Small intestine (tissue), 7 donors: ENCODE results near the gene ATP6V1C2. TPM values are rescaled to one million over a fixed set of nuclear protein-coding genes. Genes with fewer than 3 reads are reported as not detected.

Experiments
- DNase-seq, 2 donors: peaks; one replicate each; pipeline versions ENCODE4 v3.0.0 to v3.0.0-alpha.2; 2013
- FAIRE-seq: peaks from 2 replicates; lab custom pipeline; 2012; peaks lifted over from hg19 to GRCh38; lab: Jason Lieb, UNC
- H3K27ac ChIP-seq, 3 donors: one replicate each; pipeline ENCODE4 v1.5.1; 2013; ENCODE audit warnings: low read length in 2 of 3, mild to moderate bottlenecking in 2 of 3, control low read depth in 1 of 3, inconsistent platforms in 1 of 3, low read depth in 1 of 3, moderate library complexity in 1 of 3
- H3K27me3 ChIP-seq, 3 donors: one replicate each; pipeline ENCODE4 v1.6.1; 2013; ENCODE audit warnings: low read length in 3 of 3, inconsistent platforms in 1 of 3; ENCODE audit not compliant: control insufficient read depth in 3 of 3, insufficient read depth in 3 of 3
- H3K36me3 ChIP-seq, 3 donors: one replicate each; pipeline ENCODE4 v1.6.1; 2013; ENCODE audit warnings: low read length in 3 of 3, inconsistent platforms in 1 of 3, low read depth in 1 of 3, mild to moderate bottlenecking in 1 of 3, moderate library complexity in 1 of 3; ENCODE audit not compliant: control insufficient read depth in 3 of 3, insufficient read depth in 2 of 3
- H3K4me1 ChIP-seq, 3 donors: one replicate each; pipeline ENCODE4 v1.6.1; 2013; ENCODE audit warnings: low read length in 2 of 3, inconsistent platforms in 1 of 3, low read depth in 1 of 3, mild to moderate bottlenecking in 1 of 3, moderate library complexity in 1 of 3; ENCODE audit not compliant: control insufficient read depth in 3 of 3, insufficient read depth in 2 of 3
- H3K4me3 ChIP-seq, 3 donors: one replicate each; pipeline ENCODE4 v1.5.1; 2013; ENCODE audit warnings: low read length in 3 of 3, control low read depth in 1 of 3, inconsistent platforms in 1 of 3, low read depth in 1 of 3, mild to moderate bottlenecking in 1 of 3, moderate library complexity in 1 of 3
- H3K9me3 ChIP-seq, 2 donors: one replicate each; pipeline ENCODE4 v1.6.1; 2013; ENCODE audit warnings: low read depth in 1 of 2, low read length in 1 of 2; ENCODE audit not compliant: control insufficient read depth in 2 of 2, insufficient read depth in 1 of 2
- WGBS, 3 donors: extraction: QIAGEN DNeasy Blood & Tissue Kit; methylation state at CpG; one replicate each; pipeline ENCODE4 v1.1.7; 2013; 5-methylcytosine and 5-hydroxymethylcytosine counted together
- polyA plus RNA-seq, 4 donors: library from polyadenylated mRNA; stranded (reverse) in 3 of 4; unstranded in 1 of 4; fragments of 200-250 nt in 3 of 4; fragments of 120-200 nt in 1 of 4; gene quantifications; one replicate each; pipeline versions ENCODE4 v1.2.1 to v1.2.3, GENCODE V29; 2013
- donor health status: healthy with polysubstance abuse.
- donor health status: control.
- donor health status: control.
- donor health status: Bipolar disorder and iron deficiency.
- donor health status: healthy.

The ATP6V1C2 gene
- polyA plus RNA-seq, 4 donors, result 0.22 to 3.6 (median 0.92) TPM

DNA sequence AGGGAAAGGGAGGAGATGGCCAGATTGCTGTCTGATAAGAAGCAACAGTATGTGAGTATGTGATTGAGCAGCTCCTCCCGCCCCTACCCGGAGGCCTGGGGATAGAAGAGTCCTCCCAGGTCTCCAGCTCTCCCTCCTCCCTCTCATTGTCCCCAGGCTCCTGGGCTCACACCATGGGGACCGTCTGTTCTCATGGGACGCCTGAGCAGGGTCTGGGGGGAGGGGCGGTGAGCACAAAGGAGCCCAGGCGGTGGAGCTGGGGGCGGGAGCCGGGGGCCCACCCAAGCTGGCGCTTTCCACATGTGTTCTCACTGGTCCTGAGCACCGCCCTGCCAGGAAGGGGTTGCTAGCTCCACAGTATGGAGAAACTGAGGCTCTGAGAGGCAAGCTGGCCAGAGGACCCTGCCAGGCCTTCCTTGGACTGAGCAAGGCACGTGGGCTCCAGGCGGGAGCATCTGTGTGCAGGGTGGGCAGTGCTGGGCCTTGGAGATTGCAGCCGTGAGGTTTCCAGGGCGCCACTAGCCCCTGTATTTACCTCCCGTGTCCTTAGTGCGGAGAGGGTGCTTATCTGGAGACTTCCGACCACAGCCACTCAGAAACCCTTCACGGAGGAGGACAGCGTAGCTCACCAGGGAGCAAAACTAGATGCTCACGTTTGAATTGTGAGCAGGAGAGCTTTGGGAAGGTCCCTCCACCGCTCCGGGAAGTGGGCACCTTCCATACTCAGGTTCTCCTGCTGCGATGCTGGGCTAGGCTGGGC, 53.8 kb downstream of the ATP6V1C2 start:
- Histone ChIP-seq H3K9me3 (no peaks in the 10 kb centered on the region), H3K27me3 (no peaks in the 10 kb centered on the region), H3K27ac (peak overlapping the region in 1 of 3 donors; percentile 80), H3K4me3 (no peak overlapping the region), H3K4me1 (peaks cover 0 to 27% (median 0%) of the 10 kb centered on the region in 3 donors), H3K36me3 (peaks cover 3 to 52% (median 5%) of the 10 kb centered on the region in 3 donors)
- peak in 1 of 2 donors; percentile 44 for DNase-seq
- WGBS, 3 donors, result 71 to 74% (median 73%) methylated on average over 23 of the region's 23 CpGs
- FAIRE-seq, result no peak

DNA sequence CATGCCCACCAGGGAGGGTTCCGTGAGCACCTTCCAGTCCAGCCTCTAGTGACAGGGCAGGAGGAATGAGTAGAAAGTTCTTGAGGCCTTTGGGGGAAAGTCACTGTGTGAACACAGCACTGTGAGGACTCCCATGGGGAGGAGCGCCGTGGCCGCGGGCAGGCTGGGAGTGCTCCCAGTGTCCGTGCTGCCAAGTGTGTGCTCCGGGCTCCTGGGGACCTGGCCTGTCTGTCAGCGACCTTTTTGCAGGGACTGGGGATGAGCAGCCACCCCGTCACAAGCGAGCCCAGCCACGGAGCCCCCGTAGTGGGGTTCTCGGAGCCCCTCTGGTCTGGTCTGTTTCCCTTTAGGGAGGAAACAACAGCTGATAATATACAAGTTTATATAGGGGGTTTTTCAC, 54.4 kb downstream of the ATP6V1C2 start:
- WGBS, 3 donors, result 84 to 92% (median 90%) methylated on average over 13 of the region's 13 CpGs
- no peak for FAIRE-seq
- Histone ChIP-seq H3K4me1 (peaks cover 0 to 27% (median 0%) of the 10 kb centered on the region in 3 donors), H3K27me3 (no peaks in the 10 kb centered on the region), H3K4me3 (no peak overlapping the region), H3K27ac (peak overlapping the region in 1 of 3 donors; percentile 80), H3K9me3 (no peaks in the 10 kb centered on the region), H3K36me3 (peaks cover 5 to 58% (median 6%) of the 10 kb centered on the region in 3 donors)
- no peak for DNase-seq

DNA sequence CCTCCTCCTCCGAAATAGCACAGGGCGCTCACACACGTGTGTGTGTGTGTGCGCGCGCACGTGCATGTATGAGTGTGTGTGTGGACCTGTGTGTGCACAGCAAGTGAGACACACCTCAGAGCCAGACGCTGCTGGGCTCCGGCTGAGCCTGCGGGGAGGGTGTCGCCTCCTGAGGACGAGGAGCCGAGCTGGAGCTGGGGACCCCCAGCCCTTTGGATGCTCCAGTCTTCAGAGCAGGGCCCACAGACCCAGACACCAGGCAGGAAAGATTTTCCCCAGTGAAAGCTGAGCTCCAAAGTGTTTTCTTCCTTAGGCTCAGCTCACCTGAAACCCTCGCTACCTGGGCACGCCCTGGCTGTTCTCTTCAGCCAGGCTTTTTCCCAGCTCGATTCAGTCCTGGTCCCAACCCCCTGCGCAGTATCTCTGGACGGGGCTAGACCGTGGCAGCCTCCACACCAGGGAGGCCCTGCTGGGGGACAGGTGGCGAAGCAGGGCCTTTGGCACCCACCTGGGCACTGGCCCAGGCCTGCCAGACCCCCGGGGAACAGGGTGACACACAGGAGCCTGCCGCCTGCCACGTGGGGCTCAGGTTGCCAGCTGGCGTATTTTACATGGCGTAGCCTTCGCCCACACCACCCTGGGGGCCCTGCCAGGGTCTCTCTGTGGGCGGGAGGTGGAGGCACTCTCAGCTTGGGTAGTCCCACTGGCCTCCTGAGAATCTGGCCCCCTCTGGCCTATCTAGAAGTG, 55.0 kb downstream of the ATP6V1C2 start:
- Histone ChIP-seq H3K9me3 (no peaks in the 10 kb centered on the region), H3K36me3 (peaks cover 6 to 64% (median 11%) of the 10 kb centered on the region in 3 donors), H3K27ac (no peak overlapping the region), H3K27me3 (no peaks in the 10 kb centered on the region), H3K4me3 (no peak overlapping the region), H3K4me1 (peaks cover 0 to 27% (median 0%) of the 10 kb centered on the region in 3 donors)
- no peak for FAIRE-seq
- DNase-seq, result no peak
- 81 to 87% (median 81%) methylated on average over 27 of the region's 27 CpGs for WGBS, 3 donors

DNA sequence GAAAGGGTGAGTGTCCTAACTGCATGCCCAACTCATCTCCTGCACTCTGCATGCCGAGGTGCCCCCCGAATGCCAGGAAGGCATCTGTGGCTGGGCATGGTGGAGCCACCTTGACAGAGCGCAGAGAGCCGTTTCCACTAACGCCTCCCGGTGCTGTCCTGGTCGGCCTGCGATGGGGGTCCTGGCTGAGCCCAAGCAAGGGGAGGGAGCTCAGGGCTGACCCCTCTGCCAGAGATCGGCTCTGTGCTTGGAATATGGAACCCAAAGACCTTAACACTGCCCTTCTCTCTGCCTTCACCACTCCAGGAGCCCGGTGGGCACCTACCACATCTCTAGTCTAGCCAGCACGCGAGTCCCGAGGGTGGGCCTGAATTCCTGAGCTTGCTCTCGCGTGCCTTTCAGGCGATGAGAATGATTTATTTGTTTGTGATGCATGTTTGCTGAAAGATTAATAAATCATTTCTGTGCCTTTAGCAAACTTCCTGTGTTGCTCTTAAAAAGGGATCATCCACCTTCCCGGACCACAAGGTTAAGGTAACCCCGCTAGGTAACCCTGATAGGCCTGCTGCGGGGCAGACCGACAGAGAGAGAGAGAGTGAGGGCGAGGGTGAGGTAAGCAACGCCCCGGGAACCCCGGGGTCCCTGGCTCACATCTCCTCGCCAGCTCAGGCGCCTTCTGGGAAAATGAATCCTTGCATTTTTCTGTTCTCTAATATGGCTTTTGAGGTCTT, 55.8 kb downstream of the ATP6V1C2 start:
- H3K4me1 ChIP-seq, result peaks cover 0 to 27% (median 0%) of the 10 kb centered on the region in 3 donors
- no peak for DNase-seq
- FAIRE-seq, result no peak
- no peak overlapping the region for H3K27ac ChIP-seq
- H3K36me3 ChIP-seq, result peaks cover 8 to 71% (median 11%) of the 10 kb centered on the region in 3 donors
- no peak overlapping the region for H3K4me3 ChIP-seq
- H3K27me3 ChIP-seq, result no peaks in the 10 kb centered on the region
- 88 to 90% (median 89%) methylated on average over 23 to 26 of the region's 26 CpGs for WGBS, 3 donors
- H3K9me3 ChIP-seq, result no peaks in the 10 kb centered on the region

DNA sequence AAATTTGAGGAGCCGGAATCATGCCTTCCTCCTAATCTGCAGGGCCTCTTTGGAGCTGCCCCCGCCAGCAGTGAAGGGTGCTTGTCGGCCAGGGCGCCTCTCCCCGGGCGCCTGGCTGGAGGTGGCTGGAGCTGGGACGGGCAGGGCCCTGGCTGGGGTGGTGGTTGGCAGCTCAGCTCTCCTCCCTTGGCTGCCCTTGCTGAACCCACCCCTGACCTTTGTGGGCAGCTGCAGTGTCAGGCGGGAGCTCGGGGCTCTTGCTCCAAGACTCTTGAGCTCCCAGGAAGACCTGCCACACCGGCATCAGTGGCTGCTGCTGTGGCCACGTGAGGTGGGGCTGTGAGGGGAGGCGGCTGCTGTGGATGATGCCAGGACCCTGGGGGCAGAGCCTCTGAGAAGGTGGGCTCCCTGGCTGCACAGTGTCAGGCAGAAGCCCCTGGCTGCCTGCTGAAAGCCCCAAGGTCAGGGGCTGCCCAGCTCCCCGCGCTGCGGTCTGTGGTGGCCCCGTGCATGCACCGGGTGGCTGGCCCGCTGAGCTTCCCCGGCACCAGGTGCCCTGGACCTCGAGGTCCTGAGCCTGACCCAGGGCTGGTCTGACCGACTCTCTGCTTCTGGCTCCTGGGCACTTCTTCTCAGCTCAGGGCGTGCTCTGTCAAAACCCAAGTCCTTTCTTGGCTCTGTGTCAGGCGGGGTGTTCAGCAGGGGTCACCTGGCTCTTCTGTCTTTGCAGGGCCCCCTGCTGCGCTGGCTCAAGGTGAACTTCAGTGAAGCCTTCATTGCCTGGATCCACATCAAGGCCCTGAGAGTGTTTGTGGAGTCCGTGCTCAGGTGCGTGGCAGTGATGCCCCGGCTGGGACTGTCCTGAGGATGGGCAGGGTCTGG, 56.7 kb downstream of the ATP6V1C2 start:
- H3K27me3 ChIP-seq, result no peaks in the 10 kb centered on the region
- no peak for FAIRE-seq
- WGBS, 3 donors, result 86 to 90% (median 88%) methylated on average over 24 to 27 of the region's 27 CpGs

DNA sequence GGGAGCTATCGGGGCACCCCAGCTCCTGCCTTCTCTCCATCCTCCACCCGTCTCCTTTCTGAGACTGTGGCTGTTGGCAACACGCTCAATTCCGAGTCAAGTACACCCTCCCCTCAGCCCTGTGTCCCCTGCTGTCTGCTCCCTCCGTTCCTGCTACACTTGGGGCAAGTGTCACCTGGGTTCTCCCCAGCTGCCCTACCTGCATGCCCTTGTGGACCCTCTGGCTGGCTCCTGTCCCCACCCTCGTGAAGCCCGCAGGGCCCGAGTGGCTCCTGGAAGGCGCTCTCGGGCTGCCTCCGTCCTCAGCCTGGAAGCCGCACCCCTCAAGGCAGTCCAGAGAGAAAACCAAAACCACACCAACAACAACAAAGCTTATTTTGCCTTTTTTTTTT, 57.3 kb downstream of the ATP6V1C2 start:
- no peak overlapping the region for H3K4me3 ChIP-seq
- no peak for FAIRE-seq
- H3K4me1 ChIP-seq, result peaks cover 0 to 20% (median 0%) of the 10 kb centered on the region in 3 donors
- no peak overlapping the region for H3K27ac ChIP-seq
- H3K36me3 ChIP-seq, result peaks cover 8 to 74% (median 16%) of the 10 kb centered on the region in 3 donors
- 82 to 92% (median 90%) methylated on average over 12 of the region's 12 CpGs for WGBS, 3 donors
- no peaks in the 10 kb centered on the region for H3K9me3 ChIP-seq
- DNase-seq, result no peak
- H3K27me3 ChIP-seq, result no peaks in the 10 kb centered on the region

More for the DNA sequence above, 56.7 kb downstream of the ATP6V1C2 start:
- Histone ChIP-seq H3K9me3 (no peaks in the 10 kb centered on the region), H3K27ac (no peak overlapping the region), H3K36me3 (peaks cover 8 to 74% (median 15%) of the 10 kb centered on the region in 3 donors), H3K4me3 (no peak overlapping the region), H3K4me1 (peaks cover 0 to 23% (median 0%) of the 10 kb centered on the region in 3 donors)
- no peak for DNase-seq

DNA sequence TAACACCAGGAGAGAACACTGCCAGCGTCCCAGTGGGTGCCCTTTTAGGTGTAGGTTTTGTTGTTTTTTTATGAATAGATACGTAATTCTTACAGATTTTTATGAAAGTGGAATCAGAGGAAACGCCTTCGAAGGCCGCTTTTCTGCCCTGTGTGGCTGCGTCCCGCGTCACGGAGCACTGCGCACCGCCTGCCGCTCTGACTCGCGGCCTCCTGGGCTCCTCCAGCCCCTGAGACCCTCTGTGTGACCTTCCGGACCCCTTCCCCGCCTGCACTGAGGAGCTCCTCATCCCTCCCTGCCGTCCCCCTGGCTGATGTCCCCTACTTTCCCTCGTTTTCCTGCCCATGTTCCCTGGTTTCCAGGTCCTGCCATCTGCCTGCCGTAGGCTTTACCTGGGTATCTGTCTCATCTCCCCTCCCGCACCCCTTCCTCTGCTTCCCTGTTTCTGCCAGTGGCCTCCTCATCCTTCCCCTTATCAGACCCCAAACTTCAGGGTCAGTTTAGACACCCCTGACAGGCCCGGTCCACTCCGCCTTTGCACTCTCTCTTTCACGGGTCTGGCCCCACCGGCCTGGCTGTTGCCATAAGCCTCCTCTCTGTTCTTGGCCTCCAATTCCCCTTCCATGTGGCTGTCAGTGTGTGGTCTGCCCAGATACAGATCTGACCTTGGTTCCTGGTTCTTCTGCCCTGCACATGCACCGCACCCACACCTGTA, 58.5 kb downstream of the ATP6V1C2 start:
- H3K27me3 ChIP-seq, result no peaks in the 10 kb centered on the region
- WGBS, 3 donors, result 96% methylated on average over 25 of the region's 25 CpGs
- H3K4me1 ChIP-seq, result peaks cover 0 to 8% (median 0%) of the 10 kb centered on the region in 3 donors
- H3K4me3 ChIP-seq, result no peak overlapping the region
- H3K36me3 ChIP-seq, result peaks cover 16 to 81% (median 25%) of the 10 kb centered on the region in 3 donors
- H3K9me3 ChIP-seq, result no peaks in the 10 kb centered on the region
- no peak for FAIRE-seq
- no peak overlapping the region for H3K27ac ChIP-seq
- no peak for DNase-seq
